ENCODE data around the gene TRMT2A.
A peak's percentile ranks its signal among the peaks of the same experiment; 100 is the strongest.
"Not testable (repeated sequence)": the region's sequence is repeated elsewhere in the genome, so short reads cannot be mapped to it uniquely, and the experiment has no call there.

The TRMT2A gene

GRCh38 chr22:20076627-20077172 lies 40.3 kb downstream of the TRMT2A start:
- no peak for DNase-seq
- Mint-ChIP-seq H3K27ac (no peak overlapping the region), H3K36me3 (ENCODE audit: low read depth) (no peaks in the 10 kb centered on the region), H3K4me3 (no peak overlapping the region), H3K4me1 (peaks cover 22% of the 10 kb centered on the region), H3K9me3 (no peaks in the 10 kb centered on the region), H3K27me3 (ENCODE audit: low read depth, poor library complexity) (peaks cover 3% of the 10 kb centered on the region)
- no peak for TF ChIP-seq CTCF (IDR thresholded peaks at IDR 0.05)

- Mint-ChIP-seq H3K4me1 (peaks cover 2% of the 10 kb centered on the region), H3K9me3 (no peaks in the 10 kb centered on the region), H3K36me3 (ENCODE audit: low read depth) (no peaks in the 10 kb centered on the region), H3K27ac (peak overlapping the region; percentile 7), H3K4me3 (no peak overlapping the region), H3K27me3 (ENCODE audit: low read depth, poor library complexity) (peaks cover 3% of the 10 kb centered on the region)
- no peak for TF ChIP-seq CTCF (IDR thresholded peaks at IDR 0.05)
- no peak for DNase-seq
These were observed 45.5 kb downstream of the TRMT2A start for GRCh38 chr22:20071524-20071972.

- H3K4me1 Mint-ChIP-seq = no peaks in the 10 kb centered on the region
- H3K36me3 Mint-ChIP-seq (ENCODE audit: low read depth) = no peaks in the 10 kb centered on the region
- H3K27me3 Mint-ChIP-seq (ENCODE audit: low read depth, poor library complexity) = no peaks in the 10 kb centered on the region
- TF ChIP-seq CTCF (IDR thresholded peaks at IDR 0.05) = no peak
- no peak overlapping the region for H3K4me3 Mint-ChIP-seq
- DNase-seq = no peak
- H3K27ac Mint-ChIP-seq = no peak overlapping the region
- no peaks in the 10 kb centered on the region for H3K9me3 Mint-ChIP-seq
These were observed 47.5 kb downstream of the TRMT2A start for GRCh38 chr22:20069331-20070042.

GRCh38 chr22:20068640-20069039 lies 48.4 kb downstream of the TRMT2A start:
- TF ChIP-seq CTCF (IDR thresholded peaks at IDR 0.05) = no peak
- Mint-ChIP-seq H3K36me3 (ENCODE audit: low read depth) (no peaks in the 10 kb centered on the region), H3K27me3 (ENCODE audit: low read depth, poor library complexity) (no peaks in the 10 kb centered on the region), H3K9me3 (no peaks in the 10 kb centered on the region), H3K27ac (no peak overlapping the region), H3K4me3 (no peak overlapping the region), H3K4me1 (no peaks in the 10 kb centered on the region)
- no peak for DNase-seq

GRCh38 chr22:20067384-20067682 lies 49.7 kb downstream of the TRMT2A start:
- not testable (repeated sequence) for DNase-seq; H3K27me3 Mint-ChIP-seq (ENCODE audit: low read depth, poor library complexity); H3K27ac Mint-ChIP-seq; H3K9me3 Mint-ChIP-seq; H3K36me3 Mint-ChIP-seq (ENCODE audit: low read depth); H3K4me3 Mint-ChIP-seq; H3K4me1 Mint-ChIP-seq

GRCh38 chr22:20066617-20067383 lies 50.2 kb downstream of the TRMT2A start:
- H3K9me3 Mint-ChIP-seq = no peaks in the 10 kb centered on the region
- TF ChIP-seq CTCF (IDR thresholded peaks at IDR 0.05) = no peak
- no peak for DNase-seq
- no peaks in the 10 kb centered on the region for H3K36me3 Mint-ChIP-seq (ENCODE audit: low read depth)
- peaks cover 9% of the 10 kb centered on the region for H3K4me1 Mint-ChIP-seq
- H3K4me3 Mint-ChIP-seq = no peak overlapping the region
- no peaks in the 10 kb centered on the region for H3K27me3 Mint-ChIP-seq (ENCODE audit: low read depth, poor library complexity)
- H3K27ac Mint-ChIP-seq = no peak overlapping the region

Measured in nephron progenitor cell (in vitro differentiated cells).